ENCODE measurements around the gene AFAP1L1. TPM values are rescaled to one million over a fixed set of nuclear protein-coding genes. Genes with fewer than 3 reads are reported as not detected.

The AFAP1L1 gene
- total and polyA plus RNA-seq, 9 donors = 66.4 to 104 (median 84.9) TPM

- Histone ChIP-seq H3K27ac (ENCODE audit: low read length) (peak overlapping the region; percentile 49), H3K9me3 (replicated peaks; ENCODE audit: control insufficient read depth, low read depth, low read length) (no peaks in the 10 kb centered on the region), H3K36me3 (ENCODE audit: control insufficient read depth, insufficient read depth, low read length) (peaks cover 20% of the 10 kb centered on the region), H3K27me3 (ENCODE audit: control insufficient read depth, insufficient read depth, low read length) (no peaks in the 10 kb centered on the region), H3K4me1 (ENCODE audit: control insufficient read depth, insufficient read depth, low read length) (peaks cover 69% of the 10 kb centered on the region), H3K4me3 (ENCODE audit: low read length) (peak overlapping the region; percentile 11)
- WGBS (ENCODE audit: insufficient coverage) = 89% methylated on average over 6 of the region's 7 CpGs
- DNase-seq = no peak
Measured at GRCh38 chr5:149376711-149377447, 105.2 kb downstream of the AFAP1L1 start.

GRCh38 chr5:149378241-149378820, 106.7 kb downstream of the AFAP1L1 start:
- Histone ChIP-seq H3K36me3 (ENCODE audit: control insufficient read depth, insufficient read depth, low read length) (peaks cover 15% of the 10 kb centered on the region), H3K27ac (ENCODE audit: low read length) (peak overlapping the region; percentile 82), H3K4me3 (ENCODE audit: low read length) (peak overlapping the region; percentile 38), H3K9me3 (replicated peaks; ENCODE audit: control insufficient read depth, low read depth, low read length) (no peaks in the 10 kb centered on the region), H3K27me3 (ENCODE audit: control insufficient read depth, insufficient read depth, low read length) (no peaks in the 10 kb centered on the region), H3K4me1 (ENCODE audit: control insufficient read depth, insufficient read depth, low read length) (peaks cover 70% of the 10 kb centered on the region)
- WGBS (ENCODE audit: insufficient coverage) = 34% methylated on average over 2 of the region's 5 CpGs
- DNase-seq = no peak

GRCh38 chr5:149379177-149379761, 107.6 kb downstream of the AFAP1L1 start, which contains the start of gene IL17B:
Gene IL17B (minus strand): TSS chr5:149379292. CDS start chr5:149379225, 67 bp downstream.
- Histone ChIP-seq H3K4me1 (ENCODE audit: control insufficient read depth, insufficient read depth, low read length) (peaks cover 70% of the 10 kb centered on the region), H3K4me3 (ENCODE audit: low read length) (peak within 1 kb of the TSS; percentile 38), H3K36me3 (ENCODE audit: control insufficient read depth, insufficient read depth, low read length) (peaks cover 6% of the 10 kb centered on the region), H3K27me3 (ENCODE audit: control insufficient read depth, insufficient read depth, low read length) (no peaks in the 10 kb centered on the region), H3K9me3 (replicated peaks; ENCODE audit: control insufficient read depth, low read depth, low read length) (no peaks in the 10 kb centered on the region), H3K27ac (ENCODE audit: low read length) (peak within 1 kb of the TSS; percentile 82)
- no peak for DNase-seq
- WGBS (ENCODE audit: insufficient coverage) = 76% methylated on average over 21 of the region's 22 CpGs

GRCh38 chr5:149379818-149380374, 108.2 kb downstream of the AFAP1L1 start:
- WGBS (ENCODE audit: insufficient coverage) = 72% methylated on average over 3 of the region's 5 CpGs
- Histone ChIP-seq H3K36me3 (ENCODE audit: control insufficient read depth, insufficient read depth, low read length) (peaks cover 3% of the 10 kb centered on the region), H3K27ac (ENCODE audit: low read length) (peak overlapping the region; percentile 82), H3K27me3 (ENCODE audit: control insufficient read depth, insufficient read depth, low read length) (no peaks in the 10 kb centered on the region), H3K4me1 (ENCODE audit: control insufficient read depth, insufficient read depth, low read length) (peaks cover 67% of the 10 kb centered on the region), H3K4me3 (ENCODE audit: low read length) (no peak overlapping the region), H3K9me3 (replicated peaks; ENCODE audit: control insufficient read depth, low read depth, low read length) (no peaks in the 10 kb centered on the region)
- DNase-seq = no peak

- Histone ChIP-seq H3K4me1 (ENCODE audit: control insufficient read depth, insufficient read depth, low read length) (peaks cover 71% of the 10 kb centered on the region), H3K36me3 (ENCODE audit: control insufficient read depth, insufficient read depth, low read length) (peaks cover 3% of the 10 kb centered on the region), H3K27me3 (ENCODE audit: control insufficient read depth, insufficient read depth, low read length) (no peaks in the 10 kb centered on the region), H3K4me3 (ENCODE audit: low read length) (no peak overlapping the region), H3K27ac (ENCODE audit: low read length) (peak overlapping the region; percentile 62), H3K9me3 (replicated peaks; ENCODE audit: control insufficient read depth, low read depth, low read length) (no peaks in the 10 kb centered on the region)
- no peak for DNase-seq
- WGBS (ENCODE audit: insufficient coverage) = 73% methylated on average over 10 of the region's 16 CpGs
Measured at GRCh38 chr5:149380466-149381121, 108.9 kb downstream of the AFAP1L1 start.

GRCh38 chr5:149381261-149381985, 109.8 kb downstream of the AFAP1L1 start:
- Histone ChIP-seq H3K4me3 (ENCODE audit: low read length) (no peak overlapping the region), H3K27me3 (ENCODE audit: control insufficient read depth, insufficient read depth, low read length) (no peaks in the 10 kb centered on the region), H3K36me3 (ENCODE audit: control insufficient read depth, insufficient read depth, low read length) (peaks cover 2% of the 10 kb centered on the region), H3K4me1 (ENCODE audit: control insufficient read depth, insufficient read depth, low read length) (peaks cover 72% of the 10 kb centered on the region), H3K9me3 (replicated peaks; ENCODE audit: control insufficient read depth, low read depth, low read length) (no peaks in the 10 kb centered on the region), H3K27ac (ENCODE audit: low read length) (peak overlapping the region; percentile 38)
- 8% methylated on average over 3 of the region's 8 CpGs for WGBS (ENCODE audit: insufficient coverage)
- DNase-seq = no peak

- H3K36me3 ChIP-seq (ENCODE audit: control insufficient read depth, insufficient read depth, low read length) = no peaks in the 10 kb centered on the region
- H3K4me3 ChIP-seq (ENCODE audit: low read length) = no peak overlapping the region
- H3K27me3 ChIP-seq (ENCODE audit: control insufficient read depth, insufficient read depth, low read length) = no peaks in the 10 kb centered on the region
- peaks cover 69% of the 10 kb centered on the region for H3K4me1 ChIP-seq (ENCODE audit: control insufficient read depth, insufficient read depth, low read length)
- WGBS (ENCODE audit: insufficient coverage) = 45% methylated on average over 11 of the region's 16 CpGs
- no peak overlapping the region for H3K27ac ChIP-seq (ENCODE audit: low read length)
- H3K9me3 ChIP-seq (replicated peaks; ENCODE audit: control insufficient read depth, low read depth, low read length) = no peaks in the 10 kb centered on the region
- DNase-seq = peak; percentile 81
Measured at GRCh38 chr5:149381986-149382338, 110.3 kb downstream of the AFAP1L1 start.

- Histone ChIP-seq H3K4me3 (ENCODE audit: low read length) (no peak overlapping the region), H3K36me3 (ENCODE audit: control insufficient read depth, insufficient read depth, low read length) (no peaks in the 10 kb centered on the region), H3K9me3 (replicated peaks; ENCODE audit: control insufficient read depth, low read depth, low read length) (no peaks in the 10 kb centered on the region), H3K4me1 (ENCODE audit: control insufficient read depth, insufficient read depth, low read length) (peaks cover 76% of the 10 kb centered on the region), H3K27me3 (ENCODE audit: control insufficient read depth, insufficient read depth, low read length) (no peaks in the 10 kb centered on the region), H3K27ac (ENCODE audit: low read length) (peak overlapping the region; percentile 78)
- DNase-seq = no peak
- 78% methylated on average over 8 of the region's 12 CpGs for WGBS (ENCODE audit: insufficient coverage)
Measured at GRCh38 chr5:149382517-149383220, 111.0 kb downstream of the AFAP1L1 start.

GRCh38 chr5:149383399-149383798, 111.7 kb downstream of the AFAP1L1 start:
- Histone ChIP-seq H3K4me3 (ENCODE audit: low read length) (no peak overlapping the region), H3K4me1 (ENCODE audit: control insufficient read depth, insufficient read depth, low read length) (peaks cover 79% of the 10 kb centered on the region), H3K9me3 (replicated peaks; ENCODE audit: control insufficient read depth, low read depth, low read length) (no peaks in the 10 kb centered on the region), H3K27ac (ENCODE audit: low read length) (peak overlapping the region; percentile 78), H3K27me3 (ENCODE audit: control insufficient read depth, insufficient read depth, low read length) (no peaks in the 10 kb centered on the region), H3K36me3 (ENCODE audit: control insufficient read depth, insufficient read depth, low read length) (no peaks in the 10 kb centered on the region)
- 60% methylated on average over 1 of the region's 9 CpGs for WGBS (ENCODE audit: insufficient coverage)
- peak; percentile 71 for DNase-seq

Data from muscle of leg (tissue), 11 donors.